Fibroblast of skin of back (primary cell): ENCODE measurements around the gene NKPD1.

ENCODE experiments used
- DNase-seq: peaks from one replicate; pipeline ENCODE4 v3.0.0-alpha.2; 2013

The NKPD1 gene

GRCh38 chr19:45154064-45154827 is 6.5 kb downstream of the NKPD1 start:
- peak; percentile 66 for DNase-seq

GRCh38 chr19:45153339-45154063 is 7.3 kb downstream of the NKPD1 start:
- DNase-seq, result no peak

DNA sequence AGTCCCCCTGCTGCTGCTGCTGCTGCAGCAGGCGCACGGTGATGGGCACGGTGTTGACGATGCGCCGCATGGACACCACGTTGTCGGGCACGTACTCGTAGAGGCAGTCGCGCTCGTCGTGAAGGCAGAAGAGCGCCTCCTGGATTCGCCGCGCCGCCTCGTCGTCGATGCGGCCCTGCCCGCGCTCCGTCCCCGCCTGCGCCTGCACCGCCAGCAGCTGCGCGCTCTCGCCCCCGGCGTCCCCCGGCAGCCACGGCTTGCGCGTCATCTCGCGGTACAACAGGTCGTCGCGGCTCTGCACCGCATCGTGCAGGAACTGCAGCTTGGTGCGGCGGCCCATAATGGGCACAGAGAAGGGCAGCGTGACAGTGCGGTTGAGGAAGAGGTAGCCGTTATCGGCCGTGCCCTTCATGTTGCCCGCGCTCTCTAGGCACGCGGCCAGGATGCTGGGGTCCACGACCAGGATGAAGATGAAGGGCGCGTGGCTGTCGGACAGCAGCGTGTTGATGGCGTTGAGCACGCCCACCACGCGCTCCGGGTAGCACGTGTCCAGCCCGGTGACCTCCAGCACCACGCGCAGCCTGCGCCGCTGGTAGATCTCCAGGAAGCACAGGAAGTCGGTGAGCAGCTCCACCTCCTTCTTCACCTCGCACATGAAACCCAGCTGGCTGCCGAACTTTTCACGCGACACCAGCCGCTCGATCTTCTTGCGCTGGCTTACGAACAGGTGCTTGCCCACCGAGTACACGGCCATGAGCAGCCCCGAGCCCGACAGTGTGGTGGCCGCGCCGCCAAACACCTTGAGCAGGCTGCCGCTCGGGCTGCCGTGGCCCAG is 8.1 kb downstream of the NKPD1 start:
- DNase-seq, result peak; percentile 48

GRCh38 chr19:45151821-45152503 is 8.8 kb downstream of the NKPD1 start:
- DNase-seq, result no peak

GRCh38 chr19:45151320-45151719 is 9.5 kb downstream of the NKPD1 start:
- no peak for DNase-seq

DNA sequence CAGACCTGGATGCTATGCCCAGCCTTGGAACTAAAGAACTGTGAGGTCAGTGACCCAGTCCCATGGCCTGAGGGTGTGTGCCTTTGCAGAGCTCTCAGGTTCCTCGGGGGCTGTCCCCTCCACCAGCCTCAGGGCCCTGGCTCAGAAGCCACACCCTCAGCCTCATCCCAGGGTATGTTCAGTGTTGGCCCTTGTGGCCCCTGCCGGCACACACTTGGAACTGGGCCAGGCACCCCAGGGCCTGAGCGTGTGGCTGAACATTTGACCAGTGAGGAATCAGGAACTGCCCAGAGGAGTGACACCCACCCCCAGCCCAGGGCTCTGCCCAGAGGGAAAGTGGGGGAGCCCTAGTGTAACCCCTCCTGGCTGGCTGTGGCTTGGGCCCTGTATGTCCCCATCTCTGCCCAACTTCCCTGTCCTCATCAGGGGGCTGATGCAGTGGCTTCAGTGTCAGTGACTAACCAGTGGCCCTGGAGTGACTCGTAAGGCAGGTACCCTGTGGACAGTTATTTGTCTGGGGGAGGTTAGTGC is 10.0 kb downstream of the NKPD1 start:
- no peak for DNase-seq

- DNase-seq, result no peak
Observed at GRCh38 chr19:45150180-45150579, 10.6 kb downstream of the NKPD1 start.

- DNase-seq, result no peak
Observed at GRCh38 chr19:45149129-45149528, 11.7 kb downstream of the NKPD1 start.

DNA sequence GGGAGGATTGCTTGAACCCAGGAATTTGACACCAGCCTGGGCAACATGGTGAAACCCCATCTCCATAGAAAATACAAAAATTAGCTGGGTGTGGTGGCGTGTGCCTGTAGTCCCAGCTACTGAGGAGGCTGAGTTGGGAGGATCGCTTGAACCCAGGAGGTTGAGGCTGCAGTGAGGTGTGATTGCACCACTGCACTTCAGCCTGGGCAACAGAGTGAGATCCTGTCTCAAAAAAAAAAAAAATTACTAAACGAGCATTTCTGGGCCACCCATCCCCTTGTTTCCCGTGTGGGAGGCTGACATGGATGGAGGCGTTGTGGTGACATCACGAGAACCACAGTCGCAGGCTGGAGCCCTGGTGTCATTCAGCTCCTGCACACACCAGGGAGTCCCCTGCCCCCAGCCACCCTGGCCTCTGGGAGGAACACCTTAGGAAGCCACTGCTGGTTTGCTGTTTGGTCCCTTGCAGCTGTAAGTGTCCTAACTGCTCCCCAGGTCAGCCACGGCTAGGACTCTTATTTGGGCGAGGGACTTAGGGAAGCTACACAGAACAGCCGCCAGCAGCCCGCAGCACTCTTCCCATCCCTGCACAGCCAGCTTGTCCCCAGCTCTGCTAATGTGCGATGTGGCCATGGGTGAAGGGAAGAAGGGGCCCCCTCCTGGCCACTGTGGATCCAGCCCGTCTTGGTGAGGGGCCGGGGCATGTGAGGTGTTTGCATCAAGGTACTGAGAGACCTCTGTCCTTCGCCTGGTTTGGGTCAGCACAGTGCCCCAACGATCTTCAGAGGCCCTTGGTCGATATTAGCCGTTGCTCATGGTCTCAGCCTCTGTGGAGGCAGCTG is 12.7 kb downstream of the NKPD1 start:
- no peak for DNase-seq

DNA sequence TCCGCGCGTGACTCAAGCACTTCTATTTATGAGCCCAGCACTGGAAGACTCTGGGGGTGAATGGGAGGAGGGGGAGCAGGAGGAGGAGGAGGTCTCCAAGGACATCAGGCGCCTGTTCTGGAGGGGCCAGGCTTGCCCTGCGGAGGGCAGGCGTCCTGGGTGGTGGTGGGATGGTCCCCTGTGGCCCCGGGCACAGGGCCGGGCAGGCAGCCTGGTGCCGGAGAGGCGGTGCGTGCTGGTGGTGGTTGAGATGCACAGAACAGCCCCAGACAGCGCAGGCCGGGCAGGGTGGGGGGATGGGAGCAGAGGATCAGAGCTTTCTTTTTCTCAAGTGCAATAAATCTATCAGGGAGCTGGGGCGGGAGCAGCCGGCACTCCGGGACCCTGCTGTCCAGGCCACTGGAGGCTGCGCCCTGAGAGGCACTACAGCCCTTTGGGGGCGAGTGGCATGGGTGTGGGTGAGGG is 14.0 kb downstream of the NKPD1 start:
- no peak for DNase-seq

- DNase-seq, result no peak
Observed at GRCh38 chr19:45146251-45146650, 14.5 kb downstream of the NKPD1 start.

GRCh38 chr19:45145270-45146189 is 15.3 kb downstream of the NKPD1 start:
- no peak for DNase-seq

GRCh38 chr19:45144431-45145269 is 16.1 kb downstream of the NKPD1 start:
- no peak for DNase-seq

DNA sequence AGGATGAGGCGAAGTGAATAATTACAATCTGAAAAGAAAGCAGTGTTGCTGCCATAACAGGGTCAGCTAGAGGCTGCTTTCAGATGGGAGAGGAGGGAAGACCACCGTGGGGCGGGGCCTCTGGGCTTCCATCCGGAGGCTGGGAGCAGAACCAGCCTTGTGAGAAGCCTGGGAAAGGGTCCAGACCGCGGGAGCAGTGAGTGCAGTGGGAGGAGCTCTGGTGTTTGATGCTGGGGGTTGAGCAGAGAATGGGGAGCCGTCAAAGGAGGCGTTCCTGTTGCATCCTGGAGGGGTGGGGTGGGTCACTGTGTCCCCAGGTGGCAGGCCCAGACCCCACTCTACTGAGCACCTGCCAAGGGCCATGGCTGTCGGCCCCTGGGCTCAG is 18.1 kb downstream of the NKPD1 start:
- no peak for DNase-seq

DNA sequence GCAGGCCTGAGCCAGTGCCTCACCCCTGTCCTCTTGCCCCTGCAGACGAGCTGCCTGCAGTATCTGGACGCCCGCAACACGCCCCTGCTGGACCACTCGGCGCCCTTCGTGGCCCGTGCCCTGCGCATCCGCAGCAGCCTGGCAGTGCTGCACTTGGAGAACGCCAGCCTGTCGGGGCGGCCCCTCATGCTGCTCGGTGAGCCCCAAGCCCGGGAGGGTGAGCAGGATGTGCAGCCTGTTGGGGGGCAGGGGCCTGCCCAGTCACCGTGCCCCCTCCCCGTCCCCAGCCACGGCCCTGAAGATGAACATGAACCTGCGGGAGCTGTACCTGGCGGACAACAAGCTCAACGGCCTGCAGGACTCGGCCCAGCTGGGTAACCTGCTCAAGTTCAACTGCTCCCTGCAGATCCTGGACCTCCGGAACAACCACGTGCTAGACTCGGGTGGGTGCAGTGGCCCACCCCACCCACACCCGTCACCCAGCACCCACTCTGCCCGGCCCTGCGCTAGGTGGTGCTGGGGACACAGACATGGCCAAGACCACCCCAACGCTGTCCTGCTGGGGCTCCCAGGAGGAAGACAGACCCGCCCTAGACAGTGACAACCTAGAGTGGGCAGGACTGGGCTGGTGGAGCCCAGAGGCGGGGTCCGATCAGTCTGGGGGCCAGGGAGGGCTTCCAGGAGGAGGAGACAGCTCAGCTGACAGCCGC is 18.6 kb downstream of the NKPD1 start:
- no peak for DNase-seq

DNA sequence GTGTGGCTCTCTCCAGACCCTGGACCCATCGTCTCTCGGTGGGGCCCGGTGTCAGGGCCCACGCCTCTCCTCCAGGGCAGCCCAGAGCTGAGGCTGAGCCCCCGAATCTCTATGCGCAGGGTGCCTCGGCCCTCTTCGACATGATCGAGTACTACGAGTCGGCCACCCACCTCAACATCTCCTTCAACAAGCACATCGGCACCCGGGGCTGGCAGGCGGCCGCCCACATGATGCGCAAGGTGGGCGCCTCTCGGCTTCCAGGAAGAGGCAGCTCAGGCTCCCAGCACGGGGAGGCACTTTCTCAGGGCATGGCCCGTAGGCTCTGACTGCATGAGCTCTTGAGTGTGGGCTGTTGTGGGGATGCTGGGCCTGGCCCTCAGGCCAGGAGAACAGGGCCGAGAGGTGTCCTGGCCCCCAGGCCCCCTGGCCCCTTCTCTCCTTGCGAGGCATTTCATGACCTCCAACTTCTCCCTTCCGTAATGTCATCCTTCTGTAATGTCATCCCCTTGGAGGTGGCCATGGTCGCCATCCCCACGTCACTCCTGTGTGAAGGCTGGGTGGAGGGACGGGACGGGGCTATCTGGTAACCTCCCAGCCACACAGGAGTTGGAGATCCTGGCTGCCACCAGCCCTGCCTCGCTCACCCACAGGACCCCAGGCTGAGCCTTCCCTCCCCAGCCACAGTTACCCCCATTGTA is 19.4 kb downstream of the NKPD1 start:
- DNase-seq, result no peak

GRCh38 chr19:45140533-45140932 is 20.2 kb downstream of the NKPD1 start:
- DNase-seq, result no peak

DNA sequence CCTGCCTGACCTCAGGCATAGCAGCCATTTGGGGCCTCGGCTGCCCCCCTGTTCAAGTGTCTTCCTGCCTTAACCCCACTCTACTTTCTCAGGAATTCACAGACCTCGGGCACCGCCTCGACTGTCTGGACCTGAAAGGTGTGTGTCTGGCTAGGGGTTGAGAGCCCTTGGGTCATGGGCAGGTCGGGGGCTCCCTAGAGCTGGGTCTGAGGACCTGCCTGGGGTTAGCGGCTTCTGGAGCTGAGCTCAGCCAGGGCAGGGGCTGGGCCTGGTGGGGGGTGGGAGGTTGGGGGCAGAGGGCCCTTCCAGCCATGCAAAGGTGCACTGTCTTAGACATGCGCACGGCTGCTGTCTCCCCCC is 20.7 kb downstream of the NKPD1 start:
- no peak for DNase-seq
